Measurements from ENCODE around the gene CXCR6. TPM values are rescaled to one million over a fixed set of nuclear protein-coding genes. Genes with fewer than 3 reads are reported as not detected.

The CXCR6 gene
- total RNA-seq, 1 experiment from 2014 or later, result not detected

DNA sequence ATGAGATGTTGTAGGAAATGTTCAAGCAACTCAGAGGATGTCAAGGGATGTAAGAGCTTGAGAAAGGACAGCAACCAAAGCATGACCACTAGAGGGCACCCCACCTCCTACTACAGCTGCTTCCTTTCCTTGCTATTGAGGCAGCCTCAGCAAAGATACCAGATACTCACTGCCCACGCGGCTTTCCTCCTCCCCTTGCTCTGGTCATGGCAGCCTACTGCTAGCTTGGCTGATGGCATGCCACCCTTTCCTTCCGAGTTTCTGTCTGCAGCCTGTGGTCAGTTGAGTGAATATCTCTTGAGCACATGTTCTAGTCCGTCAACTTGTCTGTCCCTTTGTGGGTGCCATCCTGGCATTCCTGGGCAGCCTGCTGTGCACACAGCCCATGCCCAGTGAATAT lies 4.4 kb upstream of the CXCR6 start:
- POLR2A ChIA-PET, result no interaction called here
- H3K36me3 Mint-ChIP-seq, result peaks cover 38% of the 10 kb centered on the region
- peaks cover 6% of the 10 kb centered on the region; the same call in 1 of the 2 replicates for H3K9me3 Mint-ChIP-seq
- H3K4me3 Mint-ChIP-seq, result no peak overlapping the region
- H3K27me3 Mint-ChIP-seq (ENCODE audit: low read depth), result no peaks in the 10 kb centered on the region
- peak; percentile 81 for DNase-seq (ENCODE audit: low spot score)
- CTCF ChIA-PET, result interaction anchor here (0.5 to 4.0 kb wide), 38 partner anchors 8 to 511 kb away, joined by 3 to 30 read pairs (median 4); partner anchors contain the start of genes CCR1, CCR9, FYCO1 and XCR1
- 0 out of 2 replicates have a peak overlapping the region, but pooled peaks have one; percentile 6 for H3K27ac Mint-ChIP-seq
- TF ChIP-seq GRHL2 (CRISPR knock-in tag; IDR thresholded peaks at IDR 0.05; ENCODE audit: insufficient replicate concordance, severe bottlenecking) (no peak), MYBL2 (CRISPR knock-in tag; IDR thresholded peaks at IDR 0.05) (no peak)
- TF ChIP-seq, protein P1, sequence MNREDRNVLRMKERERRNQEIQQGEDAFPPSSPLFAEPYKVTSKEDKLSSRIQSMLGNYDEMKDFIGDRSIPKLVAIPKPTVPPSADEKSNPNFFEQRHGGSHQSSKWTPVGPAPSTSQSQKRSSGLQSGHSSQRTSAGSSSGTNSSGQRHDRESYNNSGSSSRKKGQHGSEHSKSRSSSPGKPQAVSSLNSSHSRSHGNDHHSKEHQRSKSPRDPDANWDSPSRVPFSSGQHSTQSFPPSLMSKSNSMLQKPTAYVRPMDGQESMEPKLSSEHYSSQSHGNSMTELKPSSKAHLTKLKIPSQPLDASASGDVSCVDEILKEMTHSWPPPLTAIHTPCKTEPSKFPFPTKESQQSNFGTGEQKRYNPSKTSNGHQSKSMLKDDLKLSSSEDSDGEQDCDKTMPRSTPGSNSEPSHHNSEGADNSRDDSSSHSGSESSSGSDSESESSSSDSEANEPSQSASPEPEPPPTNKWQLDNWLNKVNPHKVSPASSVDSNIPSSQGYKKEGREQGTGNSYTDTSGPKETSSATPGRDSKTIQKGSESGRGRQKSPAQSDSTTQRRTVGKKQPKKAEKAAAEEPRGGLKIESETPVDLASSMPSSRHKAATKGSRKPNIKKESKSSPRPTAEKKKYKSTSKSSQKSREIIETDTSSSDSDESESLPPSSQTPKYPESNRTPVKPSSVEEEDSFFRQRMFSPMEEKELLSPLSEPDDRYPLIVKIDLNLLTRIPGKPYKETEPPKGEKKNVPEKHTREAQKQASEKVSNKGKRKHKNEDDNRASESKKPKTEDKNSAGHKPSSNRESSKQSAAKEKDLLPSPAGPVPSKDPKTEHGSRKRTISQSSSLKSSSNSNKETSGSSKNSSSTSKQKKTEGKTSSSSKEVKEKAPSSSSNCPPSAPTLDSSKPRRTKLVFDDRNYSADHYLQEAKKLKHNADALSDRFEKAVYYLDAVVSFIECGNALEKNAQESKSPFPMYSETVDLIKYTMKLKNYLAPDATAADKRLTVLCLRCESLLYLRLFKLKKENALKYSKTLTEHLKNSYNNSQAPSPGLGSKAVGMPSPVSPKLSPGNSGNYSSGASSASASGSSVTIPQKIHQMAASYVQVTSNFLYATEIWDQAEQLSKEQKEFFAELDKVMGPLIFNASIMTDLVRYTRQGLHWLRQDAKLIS (CRISPR knock-in tag; IDR thresholded peaks at IDR 0.05; ENCODE audit: borderline replicate concordance), result no peak
- TF ChIP-seq, protein P2, sequence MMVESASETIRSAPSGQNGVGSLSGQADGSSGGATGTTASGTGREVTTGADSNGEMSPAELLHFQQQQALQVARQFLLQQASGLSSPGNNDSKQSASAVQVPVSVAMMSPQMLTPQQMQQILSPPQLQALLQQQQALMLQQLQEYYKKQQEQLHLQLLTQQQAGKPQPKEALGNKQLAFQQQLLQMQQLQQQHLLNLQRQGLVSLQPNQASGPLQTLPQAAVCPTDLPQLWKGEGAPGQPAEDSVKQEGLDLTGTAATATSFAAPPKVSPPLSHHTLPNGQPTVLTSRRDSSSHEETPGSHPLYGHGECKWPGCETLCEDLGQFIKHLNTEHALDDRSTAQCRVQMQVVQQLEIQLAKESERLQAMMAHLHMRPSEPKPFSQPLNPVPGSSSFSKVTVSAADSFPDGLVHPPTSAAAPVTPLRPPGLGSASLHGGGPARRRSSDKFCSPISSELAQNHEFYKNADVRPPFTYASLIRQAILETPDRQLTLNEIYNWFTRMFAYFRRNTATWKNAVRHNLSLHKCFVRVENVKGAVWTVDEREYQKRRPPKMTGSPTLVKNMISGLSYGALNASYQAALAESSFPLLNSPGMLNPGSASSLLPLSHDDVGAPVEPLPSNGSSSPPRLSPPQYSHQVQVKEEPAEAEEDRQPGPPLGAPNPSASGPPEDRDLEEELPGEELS (CRISPR knock-in tag; IDR thresholded peaks at IDR 0.05), result no peak
- TF ChIP-seq, protein P3, sequence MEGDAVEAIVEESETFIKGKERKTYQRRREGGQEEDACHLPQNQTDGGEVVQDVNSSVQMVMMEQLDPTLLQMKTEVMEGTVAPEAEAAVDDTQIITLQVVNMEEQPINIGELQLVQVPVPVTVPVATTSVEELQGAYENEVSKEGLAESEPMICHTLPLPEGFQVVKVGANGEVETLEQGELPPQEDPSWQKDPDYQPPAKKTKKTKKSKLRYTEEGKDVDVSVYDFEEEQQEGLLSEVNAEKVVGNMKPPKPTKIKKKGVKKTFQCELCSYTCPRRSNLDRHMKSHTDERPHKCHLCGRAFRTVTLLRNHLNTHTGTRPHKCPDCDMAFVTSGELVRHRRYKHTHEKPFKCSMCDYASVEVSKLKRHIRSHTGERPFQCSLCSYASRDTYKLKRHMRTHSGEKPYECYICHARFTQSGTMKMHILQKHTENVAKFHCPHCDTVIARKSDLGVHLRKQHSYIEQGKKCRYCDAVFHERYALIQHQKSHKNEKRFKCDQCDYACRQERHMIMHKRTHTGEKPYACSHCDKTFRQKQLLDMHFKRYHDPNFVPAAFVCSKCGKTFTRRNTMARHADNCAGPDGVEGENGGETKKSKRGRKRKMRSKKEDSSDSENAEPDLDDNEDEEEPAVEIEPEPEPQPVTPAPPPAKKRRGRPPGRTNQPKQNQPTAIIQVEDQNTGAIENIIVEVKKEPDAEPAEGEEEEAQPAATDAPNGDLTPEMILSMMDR (IDR thresholded peaks at IDR 0.05), result peak; percentile 77
- H3K4me1 Mint-ChIP-seq, result peaks cover 17% of the 10 kb centered on the region
- peak; percentile 91 for ATAC-seq

DNA sequence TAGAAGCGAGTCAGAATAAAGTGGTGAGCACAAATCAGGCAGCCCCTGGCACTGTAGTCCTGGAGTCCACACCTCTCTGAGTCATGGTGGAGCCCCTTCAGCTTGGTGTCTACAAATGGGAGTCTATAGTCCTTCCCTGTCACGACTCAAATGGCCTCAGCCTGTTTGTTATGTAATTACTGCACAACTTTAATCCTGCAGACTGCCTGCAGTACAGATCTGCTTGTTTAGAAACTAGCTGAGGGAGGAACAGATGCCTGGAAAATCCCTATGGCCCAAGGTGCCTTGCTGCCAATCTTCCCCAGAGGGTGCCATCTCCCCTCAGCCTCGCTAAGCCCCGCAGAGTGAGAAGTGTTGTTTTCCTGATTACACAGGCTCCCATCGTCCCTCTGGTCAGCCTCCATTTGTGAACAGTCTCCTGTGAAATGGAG lies 3.9 kb upstream of the CXCR6 start:
- no peak overlapping the region for H3K4me3 Mint-ChIP-seq
- peaks cover 33% of the 10 kb centered on the region for H3K36me3 Mint-ChIP-seq
- ChIA-PET CTCF (interaction anchor here (0.5 to 4.0 kb wide), 30 partner anchors 8 to 510 kb away, joined by 3 to 30 read pairs (median 4); partner anchors contain the start of genes CCR1, CCR9 and FYCO1), POLR2A (no interaction called here)
- H3K27me3 Mint-ChIP-seq (ENCODE audit: low read depth), result no peaks in the 10 kb centered on the region
- peaks cover 6% of the 10 kb centered on the region; the same call in 1 of the 2 replicates for H3K9me3 Mint-ChIP-seq
- no peak for TF ChIP-seq NFATC4 (CRISPR knock-in tag; IDR thresholded peaks at IDR 0.05)
- TF ChIP-seq, protein P4, sequence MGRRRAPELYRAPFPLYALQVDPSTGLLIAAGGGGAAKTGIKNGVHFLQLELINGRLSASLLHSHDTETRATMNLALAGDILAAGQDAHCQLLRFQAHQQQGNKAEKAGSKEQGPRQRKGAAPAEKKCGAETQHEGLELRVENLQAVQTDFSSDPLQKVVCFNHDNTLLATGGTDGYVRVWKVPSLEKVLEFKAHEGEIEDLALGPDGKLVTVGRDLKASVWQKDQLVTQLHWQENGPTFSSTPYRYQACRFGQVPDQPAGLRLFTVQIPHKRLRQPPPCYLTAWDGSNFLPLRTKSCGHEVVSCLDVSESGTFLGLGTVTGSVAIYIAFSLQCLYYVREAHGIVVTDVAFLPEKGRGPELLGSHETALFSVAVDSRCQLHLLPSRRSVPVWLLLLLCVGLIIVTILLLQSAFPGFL (CRISPR knock-in tag; IDR thresholded peaks at IDR 0.05; ENCODE audit: borderline replicate concordance), result no peak
- TF ChIP-seq, protein P5, sequence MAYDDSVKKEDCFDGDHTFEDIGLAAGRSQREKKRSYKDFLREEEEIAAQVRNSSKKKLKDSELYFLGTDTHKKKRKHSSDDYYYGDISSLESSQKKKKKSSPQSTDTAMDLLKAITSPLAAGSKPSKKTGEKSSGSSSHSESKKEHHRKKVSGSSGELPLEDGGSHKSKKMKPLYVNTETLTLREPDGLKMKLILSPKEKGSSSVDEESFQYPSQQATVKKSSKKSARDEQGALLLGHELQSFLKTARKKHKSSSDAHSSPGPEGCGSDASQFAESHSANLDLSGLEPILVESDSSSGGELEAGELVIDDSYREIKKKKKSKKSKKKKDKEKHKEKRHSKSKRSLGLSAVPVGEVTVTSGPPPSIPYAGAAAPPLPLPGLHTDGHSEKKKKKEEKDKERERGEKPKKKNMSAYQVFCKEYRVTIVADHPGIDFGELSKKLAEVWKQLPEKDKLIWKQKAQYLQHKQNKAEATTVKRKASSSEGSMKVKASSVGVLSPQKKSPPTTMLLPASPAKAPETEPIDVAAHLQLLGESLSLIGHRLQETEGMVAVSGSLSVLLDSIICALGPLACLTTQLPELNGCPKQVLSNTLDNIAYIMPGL (CRISPR knock-in tag; IDR thresholded peaks at IDR 0.05), result no peak
- no peak for TF ChIP-seq JAZF1 (CRISPR knock-in tag; IDR thresholded peaks at IDR 0.05)
- ATAC-seq (peak; percentile 12), DNase-seq (ENCODE audit: low spot score) (no peak)
- no peak overlapping the region for H3K27ac Mint-ChIP-seq
- H3K4me1 Mint-ChIP-seq, result peaks cover 17% of the 10 kb centered on the region

All from WTC11 (cell line).